ENCODE results near the gene KIF26B.
"Not testable (repeated sequence)": the region's sequence is repeated elsewhere in the genome, so short reads cannot be mapped to it uniquely, and the experiment has no call there.

The KIF26B gene

GRCh38 chr1:245702346-245702745, 547.6 kb downstream of the KIF26B start:
- DNase-seq (ENCODE audit: low read depth): no peak

DNA sequence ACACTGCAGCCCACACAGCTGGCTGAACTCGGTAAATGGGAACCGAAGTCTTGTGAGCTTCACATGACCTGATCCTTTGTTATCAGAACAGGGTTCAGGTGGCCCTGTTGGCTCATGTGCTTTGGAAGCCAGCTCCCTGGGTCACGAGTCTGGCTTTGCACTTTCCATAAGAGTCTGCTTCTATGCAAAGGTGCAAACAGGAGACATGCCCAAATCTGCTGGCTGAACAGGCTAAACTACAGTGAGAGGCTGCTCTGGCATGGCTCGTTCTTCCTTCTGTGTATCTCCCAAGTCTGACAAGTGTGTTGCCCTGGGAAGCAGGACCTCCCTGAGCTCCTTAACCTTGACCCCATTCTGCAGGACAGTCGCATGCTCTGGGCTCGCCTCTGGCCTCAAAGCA, 549.6 kb downstream of the KIF26B start:
- DNase-seq (ENCODE audit: low read depth): no peak

GRCh38 chr1:245704765-245705164, 550.0 kb downstream of the KIF26B start:
- DNase-seq (ENCODE audit: low read depth): no peak

DNA sequence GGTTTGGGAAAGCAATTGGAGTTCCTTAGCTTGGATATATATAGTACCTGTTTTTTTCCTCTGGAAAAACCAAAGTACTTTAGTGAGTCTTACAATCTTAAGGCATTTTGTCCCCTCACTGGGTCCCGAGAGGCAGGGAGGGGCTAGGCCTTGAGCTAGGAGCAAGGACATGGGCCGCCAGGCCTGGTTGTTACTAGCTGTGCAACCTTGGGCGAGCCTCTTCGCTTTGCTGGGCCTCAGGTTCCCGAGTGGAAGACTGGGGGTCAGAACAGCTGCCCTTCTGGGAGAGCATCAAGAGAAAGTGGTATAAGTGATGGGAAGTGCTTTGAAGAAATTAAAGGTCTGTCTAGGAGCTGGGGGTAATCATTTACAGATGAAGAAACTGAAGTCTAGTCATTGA, 553.2 kb downstream of the KIF26B start:
- DNase-seq (ENCODE audit: low read depth): no peak

DNA sequence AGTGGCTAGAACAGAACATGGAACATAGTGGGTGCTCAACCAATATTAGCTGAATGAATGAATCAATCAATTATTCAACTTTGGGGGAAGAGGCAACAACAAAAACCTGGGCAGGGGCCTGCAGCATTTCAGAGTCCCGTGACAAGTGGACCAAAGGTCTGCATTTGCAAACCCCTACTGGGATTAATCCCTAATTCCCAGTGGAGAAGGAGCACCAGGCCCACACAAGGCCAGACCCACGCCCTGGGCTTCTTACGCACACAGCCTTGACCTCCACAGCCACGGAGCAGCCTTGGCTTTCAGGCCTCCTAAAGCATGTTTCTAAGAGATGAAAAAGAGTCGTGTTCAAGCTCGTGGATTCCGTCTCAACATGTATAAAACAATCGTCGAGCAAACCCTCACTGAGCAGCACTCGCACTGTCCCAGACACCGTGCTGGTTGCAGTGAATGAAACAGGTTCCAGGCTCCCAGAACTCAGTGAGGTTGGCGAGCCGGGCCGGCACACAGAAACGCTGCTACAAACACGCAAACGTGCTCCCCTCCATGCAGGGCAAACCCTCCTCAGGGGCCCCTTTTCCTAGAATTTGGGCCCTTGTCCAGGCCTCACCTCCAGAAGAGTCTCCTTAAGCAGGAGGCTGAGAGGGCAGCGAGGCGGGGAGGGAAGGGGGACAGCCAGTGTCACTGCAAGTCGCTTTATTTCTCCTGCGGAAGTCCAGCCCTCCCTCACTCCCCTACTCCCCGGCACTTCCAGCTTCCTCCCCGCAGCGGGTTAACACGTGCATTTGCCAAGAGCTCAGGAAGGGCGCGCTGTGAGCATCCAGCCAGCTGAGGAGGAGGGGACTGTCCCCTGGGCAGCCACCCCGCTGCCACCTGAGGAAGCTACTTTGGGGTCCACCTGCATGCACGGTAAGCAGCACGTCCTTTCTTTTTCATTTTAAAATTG, 556.4 kb downstream of the KIF26B start:
- no peak for DNase-seq (ENCODE audit: low read depth)

- not testable (repeated sequence) for DNase-seq (ENCODE audit: low read depth)
Measured at GRCh38 chr1:245714027-245714426, 559.2 kb downstream of the KIF26B start.

GRCh38 chr1:245715291-245715701, 560.5 kb downstream of the KIF26B start:
- DNase-seq (ENCODE audit: low read depth): no peak

DNA sequence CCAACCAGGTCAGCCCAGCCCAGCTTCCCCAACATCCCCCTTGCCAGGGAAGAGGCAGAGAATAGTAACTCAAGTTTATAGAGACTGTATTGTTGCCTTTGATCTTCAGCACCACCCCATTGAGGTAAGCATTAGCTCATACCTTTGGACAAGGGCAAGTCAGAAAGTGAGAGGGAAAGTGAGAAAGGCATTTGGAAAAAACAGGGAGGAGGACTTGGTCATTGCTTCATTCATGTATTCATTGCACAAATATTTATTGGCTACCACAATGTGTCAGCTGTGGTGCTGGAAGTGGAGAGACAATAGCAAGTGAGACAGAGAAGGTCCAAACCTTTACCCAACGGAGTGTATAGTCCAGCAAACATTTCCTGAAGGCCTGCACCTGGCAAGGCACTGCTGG, 561.2 kb downstream of the KIF26B start:
- no peak for DNase-seq (ENCODE audit: low read depth)

DNA sequence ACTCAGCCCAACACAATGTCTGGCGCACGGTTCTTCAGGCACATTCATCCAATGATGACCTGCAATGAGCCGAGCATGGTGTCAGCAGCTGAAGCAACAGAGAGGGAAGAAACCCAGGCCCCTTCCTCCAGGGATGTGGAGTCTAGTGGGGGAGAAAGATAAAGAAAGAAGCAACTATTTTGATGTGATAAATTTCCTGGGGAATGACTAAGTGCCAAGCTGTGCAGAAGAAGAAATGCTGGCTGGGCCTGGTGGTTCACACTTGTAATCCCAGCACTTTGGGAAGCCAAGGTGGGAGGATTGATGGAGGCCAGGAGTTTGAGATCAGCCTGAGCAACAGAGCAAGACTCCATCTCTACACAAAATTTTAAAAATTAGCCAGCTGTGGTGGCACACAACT, 561.8 kb downstream of the KIF26B start:
- DNase-seq (ENCODE audit: low read depth): no peak

DNA sequence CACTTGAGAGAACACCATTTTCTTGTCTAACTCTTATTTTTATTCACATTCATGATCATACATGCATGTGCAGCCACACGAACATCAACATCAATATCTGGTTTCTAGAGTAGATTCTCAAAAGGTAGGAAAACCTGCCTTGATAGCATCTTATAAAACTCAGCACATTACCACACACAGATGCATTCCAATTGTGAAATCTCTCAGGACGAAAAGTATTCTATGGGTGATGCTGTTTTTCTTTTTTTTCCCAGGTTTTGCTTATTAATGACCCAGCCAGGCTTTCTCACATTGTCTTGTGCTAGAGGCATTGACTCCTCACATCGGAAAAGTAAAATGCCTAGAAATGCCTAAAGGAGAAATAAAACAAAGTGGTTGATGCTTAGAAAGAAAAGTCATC, 562.8 kb downstream of the KIF26B start:
- DNase-seq (ENCODE audit: low read depth): no peak

DNA sequence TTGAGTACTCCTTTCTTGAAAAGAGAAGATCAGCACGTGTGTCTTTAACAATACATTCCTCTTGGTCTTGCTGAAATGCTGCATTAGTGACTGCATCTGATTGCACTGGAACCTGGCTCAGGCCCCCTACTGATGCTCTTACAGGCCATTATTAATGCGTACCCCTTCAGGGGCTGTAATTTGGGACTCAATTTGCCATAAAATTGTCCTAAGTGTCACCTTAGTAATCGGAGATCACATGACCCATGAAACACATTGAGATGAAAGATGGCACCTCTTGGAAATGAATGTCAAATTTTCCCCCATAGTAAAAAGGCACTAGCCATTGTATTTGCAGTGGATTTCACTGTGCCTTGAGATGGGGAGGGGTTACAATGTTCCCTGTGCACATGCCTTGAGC, 563.3 kb downstream of the KIF26B start:
- DNase-seq (ENCODE audit: low read depth): no peak

GRCh38 chr1:245718951-245719350, 564.2 kb downstream of the KIF26B start:
- DNase-seq (ENCODE audit: low read depth): no peak

- no peak for DNase-seq (ENCODE audit: low read depth)
Measured at GRCh38 chr1:245721488-245721887, 566.7 kb downstream of the KIF26B start.

GRCh38 chr1:245728035-245728434, 573.2 kb downstream of the KIF26B start:
- DNase-seq (ENCODE audit: low read depth): not testable (repeated sequence)

GRCh38 chr1:245730801-245731200, 576.0 kb downstream of the KIF26B start:
- no peak for DNase-seq (ENCODE audit: low read depth)

- DNase-seq (ENCODE audit: low read depth): not testable (repeated sequence)
Measured at GRCh38 chr1:245740336-245740735, 585.6 kb downstream of the KIF26B start.

- DNase-seq (ENCODE audit: low read depth): no peak
Measured at GRCh38 chr1:245742896-245743295, 588.1 kb downstream of the KIF26B start.

- DNase-seq (ENCODE audit: low read depth): no peak
Measured at GRCh38 chr1:245748240-245748639, 593.5 kb downstream of the KIF26B start.

DNA sequence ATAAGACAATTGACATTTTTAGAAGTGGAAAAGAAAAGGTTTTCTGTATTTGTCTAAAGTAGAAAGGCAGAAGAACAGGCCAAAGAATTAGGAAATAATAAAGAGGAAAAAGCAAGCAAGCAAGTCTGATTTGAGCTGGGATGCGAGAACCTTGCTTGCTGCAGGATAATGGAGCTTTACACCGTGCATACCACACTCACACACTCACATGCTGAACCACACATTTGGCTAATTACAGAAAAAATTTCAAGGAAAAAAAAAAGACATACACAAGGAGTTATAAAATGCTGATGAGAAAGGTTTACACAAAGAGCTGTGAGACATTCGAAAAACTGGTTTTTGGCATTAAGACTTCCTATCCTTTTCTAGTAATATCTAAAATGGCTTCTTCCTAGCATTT, 593.9 kb downstream of the KIF26B start:
- no peak for DNase-seq (ENCODE audit: low read depth)

DNA sequence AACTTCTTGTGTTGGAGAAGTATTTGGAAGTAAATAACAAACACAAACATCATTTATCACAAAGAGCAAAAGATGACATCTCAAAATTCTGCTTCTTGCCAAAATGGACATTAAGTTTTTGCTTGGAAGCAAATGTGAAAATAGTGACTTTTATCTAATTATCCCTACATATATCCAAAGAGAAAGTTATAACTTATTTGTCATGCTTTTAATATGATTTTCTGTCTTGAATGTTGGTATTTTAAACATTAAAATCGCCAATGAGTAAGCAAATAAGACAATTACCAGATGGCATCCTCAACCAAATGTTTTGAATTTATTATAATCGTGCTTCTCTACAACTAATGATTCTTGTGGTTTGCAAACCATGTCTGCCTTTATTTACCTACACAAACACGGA, 594.3 kb downstream of the KIF26B start:
- DNase-seq (ENCODE audit: low read depth): no peak

DNA sequence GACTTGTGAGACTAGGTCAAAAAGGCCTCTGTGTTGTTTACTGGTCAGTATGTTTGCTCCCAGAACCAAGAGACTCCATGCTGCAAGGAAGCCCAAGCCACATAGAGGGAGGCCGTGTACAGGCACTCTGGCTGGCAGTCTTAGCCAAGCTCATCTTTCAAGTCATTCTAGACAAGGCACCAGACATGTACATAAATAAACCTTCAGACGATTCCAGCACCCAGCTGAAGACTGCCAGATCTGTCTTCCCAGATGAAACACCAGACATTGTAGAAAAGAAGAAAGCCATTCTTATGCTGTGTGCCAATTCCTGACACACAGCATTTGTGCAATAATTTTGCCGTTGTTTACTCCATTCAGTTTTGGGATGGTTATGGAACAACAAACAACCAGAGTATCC, 595.5 kb downstream of the KIF26B start:
- no peak for DNase-seq (ENCODE audit: low read depth)

DNA sequence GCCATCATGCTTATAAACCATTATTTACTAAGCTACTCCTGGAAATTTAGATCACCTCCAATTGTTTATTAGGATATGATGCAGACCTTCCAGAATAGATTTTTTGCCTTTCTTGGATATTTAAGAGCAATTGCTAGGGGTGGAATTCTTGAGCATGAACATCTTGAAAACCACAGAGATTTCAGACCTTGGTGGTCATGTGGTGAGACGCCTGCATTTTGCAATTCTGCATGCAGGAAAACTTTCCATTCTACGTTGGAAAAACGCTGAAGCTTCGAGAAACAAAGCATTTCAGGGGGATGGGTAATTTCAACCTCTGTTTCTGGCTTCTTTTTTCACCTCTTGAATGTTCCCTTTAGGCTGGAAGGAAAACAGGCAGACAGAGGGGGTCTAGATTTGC, 596.3 kb downstream of the KIF26B start:
- no peak for DNase-seq (ENCODE audit: low read depth)

GRCh38 chr1:245751726-245752470, 597.1 kb downstream of the KIF26B start:
- DNase-seq (ENCODE audit: low read depth): no peak
